ENCODE measurements around the gene SFXN3.

The SFXN3 gene

GRCh38 chr10:101060951-101061623, 30.1 kb downstream of the SFXN3 start:
- DNase-seq: peak; percentile 93

DNA sequence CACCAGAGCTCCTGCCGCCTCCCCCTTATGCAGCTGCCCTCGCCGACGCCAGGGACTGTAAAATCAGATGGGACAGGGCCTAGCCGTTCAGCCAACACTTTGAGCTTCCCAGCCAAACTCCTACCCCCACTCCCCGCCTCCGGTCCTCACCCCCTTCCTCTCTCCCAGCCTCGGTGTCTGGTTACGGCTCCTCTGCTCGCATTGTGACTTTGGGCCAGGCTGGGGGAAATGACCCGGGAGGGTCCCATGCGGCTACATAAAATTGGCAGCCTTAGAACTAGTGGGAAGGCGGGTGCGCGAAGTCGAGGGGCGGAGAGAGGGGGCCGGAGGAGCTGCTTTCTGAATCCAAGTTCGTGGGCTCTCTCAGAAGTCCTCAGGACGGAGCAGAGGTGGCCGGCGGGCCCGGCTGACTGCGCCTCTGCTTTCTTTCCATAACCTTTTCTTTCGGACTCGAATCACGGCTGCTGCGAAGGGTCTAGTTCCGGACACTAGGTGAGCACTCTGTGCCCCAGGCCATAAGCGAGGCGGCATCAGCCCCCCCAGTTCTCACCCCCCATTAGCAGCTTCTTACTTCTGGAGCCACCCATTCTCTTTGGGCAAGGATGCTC, 30.7 kb downstream of the SFXN3 start, which contains the start of gene KAZALD1:
KAZALD1 (plus strand) TSS at position 366 of the 608 bp plus-strand sequence. CDS start 604 bp downstream, outside the sequence.
- no peak for DNase-seq

GRCh38 chr10:101062232-101063049, 31.4 kb downstream of the SFXN3 start:
- DNase-seq: peak; percentile 71

DNA sequence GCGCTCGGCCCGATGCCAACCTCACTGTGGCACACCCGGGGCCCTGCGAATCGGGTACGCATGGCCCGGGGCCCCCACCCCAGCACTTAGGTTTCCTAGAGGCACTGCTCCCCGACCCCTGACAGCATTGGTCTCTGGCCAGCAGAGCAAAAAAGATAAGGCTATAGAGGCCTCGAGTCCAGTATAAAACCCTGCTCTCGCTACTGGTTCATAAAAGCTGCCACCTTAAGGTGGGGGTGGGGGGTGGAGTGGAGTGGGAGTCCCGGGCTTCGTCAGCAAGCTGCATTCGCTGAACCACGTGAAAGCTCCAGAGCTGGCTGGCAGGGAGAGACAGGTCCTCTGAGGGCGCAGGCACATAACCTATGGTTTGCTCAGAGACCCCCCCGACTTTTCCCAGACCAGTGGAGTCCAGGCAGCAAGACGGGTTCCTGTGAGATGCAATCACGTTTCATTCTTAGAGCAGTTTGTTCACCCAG, 32.1 kb downstream of the SFXN3 start:
- DNase-seq: no peak

GRCh38 chr10:101063548-101064414, 32.7 kb downstream of the SFXN3 start:
- DNase-seq: no peak

DNA sequence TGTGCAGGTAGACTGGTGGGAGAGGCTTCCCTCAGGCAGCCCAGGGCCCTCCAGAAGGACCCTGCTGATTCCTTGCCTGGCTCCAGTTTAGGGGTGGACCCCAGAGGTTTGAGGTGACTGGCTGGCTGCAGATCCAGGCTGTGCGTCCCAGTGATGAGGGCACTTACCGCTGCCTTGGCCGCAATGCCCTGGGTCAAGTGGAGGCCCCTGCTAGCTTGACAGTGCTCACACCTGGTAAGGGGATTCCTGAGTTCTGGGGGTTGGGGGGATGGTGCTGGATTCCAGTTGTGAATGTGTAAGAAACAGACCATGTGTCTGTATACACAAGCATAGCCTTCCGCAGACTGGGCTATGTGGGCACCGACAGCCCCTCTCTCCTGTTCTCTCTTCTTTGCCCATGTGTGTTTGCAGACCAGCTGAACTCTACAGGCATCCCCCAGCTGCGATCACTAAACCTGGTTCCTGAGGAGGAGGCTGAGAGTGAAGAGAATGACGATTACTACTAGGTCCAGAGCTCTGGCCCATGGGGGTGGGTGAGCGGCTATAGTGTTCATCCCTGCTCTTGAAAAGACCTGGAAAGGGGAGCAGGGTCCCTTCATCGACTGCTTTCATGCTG, 33.5 kb downstream of the SFXN3 start:
- DNase-seq: no peak

GRCh38 chr10:101065481-101066145, 34.6 kb downstream of the SFXN3 start:
- no peak for DNase-seq

GRCh38 chr10:101066146-101066895, 35.3 kb downstream of the SFXN3 start:
- peak; percentile 61 for DNase-seq

DNA sequence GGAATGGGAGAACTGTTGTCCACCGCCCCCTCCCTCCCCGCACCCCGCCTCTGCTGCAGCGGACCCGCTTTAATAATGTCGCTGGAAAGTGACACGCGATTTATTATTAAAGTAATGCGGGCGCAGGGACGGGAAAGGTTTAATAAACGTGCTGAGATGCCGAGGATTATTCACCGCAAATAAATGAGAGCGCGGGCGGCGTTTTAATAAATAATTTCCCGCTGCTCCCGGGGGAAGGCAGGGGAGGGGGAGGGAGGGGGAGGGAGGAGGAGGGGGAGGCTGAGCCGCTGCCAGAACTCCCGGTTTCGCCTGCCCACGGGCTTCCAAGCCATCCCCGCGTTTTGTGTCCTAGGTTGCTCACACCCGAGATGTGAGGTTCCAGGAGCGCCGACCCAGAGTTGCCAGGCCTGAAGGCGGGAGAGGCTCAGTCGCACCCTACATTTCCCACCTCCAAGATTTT, 35.9 kb downstream of the SFXN3 start:
- no peak for DNase-seq

DNA sequence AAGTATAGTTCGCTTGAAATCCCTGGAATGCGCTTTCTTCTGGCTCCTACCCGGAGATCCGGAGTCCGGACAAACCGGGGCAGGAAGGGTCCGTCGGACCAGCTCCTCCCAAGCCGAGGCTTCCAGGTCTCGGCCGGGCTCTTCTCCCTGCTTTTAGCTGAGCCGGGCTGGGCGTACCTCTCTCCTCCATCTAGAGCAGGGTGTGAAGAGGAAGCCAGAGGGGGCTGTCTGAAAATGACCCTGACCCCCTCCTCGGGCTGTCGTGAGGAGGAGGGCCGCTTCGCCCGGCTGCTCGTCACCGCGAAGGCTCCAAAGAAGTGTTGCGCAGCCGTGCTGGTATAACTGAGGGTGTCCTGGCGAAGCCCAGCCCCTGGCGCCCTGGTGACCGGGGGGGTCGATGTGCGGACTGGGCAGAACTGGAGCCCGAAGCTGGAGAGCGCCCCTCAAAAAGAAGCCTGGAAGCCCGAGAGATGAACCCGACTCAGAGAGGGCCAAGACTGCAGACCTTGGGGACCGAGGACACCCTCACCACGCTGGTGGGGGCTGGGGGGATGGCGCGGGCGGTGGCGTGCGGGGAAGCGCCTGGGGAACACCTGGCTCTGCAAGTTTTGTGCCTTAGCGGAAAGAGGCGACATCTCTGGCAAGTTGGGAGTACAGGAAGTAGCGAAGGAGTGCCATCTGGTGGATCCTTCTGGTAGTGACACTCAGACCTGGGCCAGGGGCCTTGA, 36.5 kb downstream of the SFXN3 start:
- DNase-seq: peak; percentile 86

DNA sequence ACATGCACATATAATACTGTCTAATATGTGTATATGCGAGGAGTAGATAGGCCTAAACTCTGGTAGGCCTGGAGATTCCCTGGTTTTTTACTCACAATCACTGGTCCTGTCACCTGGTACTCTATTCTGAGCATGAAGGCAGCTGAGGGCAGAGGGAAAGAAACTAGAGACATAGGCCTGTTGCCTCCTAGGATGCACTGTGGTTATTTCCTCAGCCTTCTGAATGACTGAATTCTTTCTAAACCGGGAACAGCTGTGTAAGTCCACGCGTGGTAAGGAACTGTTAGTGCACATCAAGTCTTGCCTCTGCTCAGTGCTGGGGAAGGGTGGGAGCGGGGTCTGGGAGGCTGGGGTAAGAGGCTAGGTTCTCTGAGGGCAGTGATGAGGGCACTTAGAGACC, 38.4 kb downstream of the SFXN3 start:
- DNase-seq: no peak

- no peak for DNase-seq
Measured at GRCh38 chr10:101070098-101070497, 39.1 kb downstream of the SFXN3 start.

GRCh38 chr10:101071267-101071884, 40.3 kb downstream of the SFXN3 start:
- peak; percentile 72 for DNase-seq

DNA sequence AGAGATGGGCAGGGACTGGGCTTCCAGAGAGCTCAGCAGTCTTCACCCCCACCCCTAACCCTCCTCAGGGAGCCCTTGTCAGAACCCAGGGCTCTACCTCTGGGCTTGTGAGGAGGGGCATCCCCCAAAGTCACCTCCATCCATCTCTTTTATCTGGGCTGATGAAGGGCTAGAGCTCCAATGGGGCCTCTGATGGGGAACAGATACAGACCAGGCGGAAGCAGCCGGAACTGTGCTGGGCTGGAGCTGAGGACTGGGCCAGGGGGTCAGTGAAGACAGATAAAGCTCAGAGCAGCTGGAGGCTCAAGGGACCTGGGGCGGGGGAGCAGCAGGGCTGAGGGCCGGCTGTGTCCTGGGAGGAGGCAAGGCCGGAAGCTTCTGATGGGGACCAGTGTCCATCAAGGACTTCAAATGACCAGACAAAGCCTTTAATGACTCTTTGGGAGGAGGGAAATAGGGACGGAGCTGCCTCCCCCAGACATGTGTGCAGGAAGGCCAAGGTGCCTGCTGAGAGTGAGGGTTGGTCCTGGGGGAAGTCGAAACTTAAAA, 40.9 kb downstream of the SFXN3 start:
- no peak for DNase-seq

DNA sequence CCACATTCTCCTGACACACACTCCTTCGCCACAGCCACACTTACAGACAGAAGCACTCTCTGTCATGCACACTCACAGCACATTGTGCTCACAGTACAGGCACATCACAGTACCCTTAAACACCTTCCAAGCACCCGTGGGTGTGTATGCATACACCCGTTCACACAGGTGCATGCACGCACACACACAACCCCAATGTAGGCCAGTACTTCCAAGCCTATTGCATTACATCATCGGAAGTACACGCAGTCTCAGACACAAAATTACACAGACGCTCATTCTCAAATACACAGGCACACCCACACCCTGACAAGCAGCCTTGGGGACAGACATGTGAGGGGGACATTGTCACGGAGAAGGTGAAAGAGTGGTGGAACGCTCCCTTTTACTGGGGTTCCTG, 41.9 kb downstream of the SFXN3 start:
- no peak for DNase-seq

GRCh38 chr10:101073631-101074030, 42.6 kb downstream of the SFXN3 start:
- DNase-seq: no peak

- DNase-seq: no peak
Measured at GRCh38 chr10:101075775-101076174, 44.7 kb downstream of the SFXN3 start.

- DNase-seq: no peak
Measured at GRCh38 chr10:101076630-101077029, 45.6 kb downstream of the SFXN3 start.

DNA sequence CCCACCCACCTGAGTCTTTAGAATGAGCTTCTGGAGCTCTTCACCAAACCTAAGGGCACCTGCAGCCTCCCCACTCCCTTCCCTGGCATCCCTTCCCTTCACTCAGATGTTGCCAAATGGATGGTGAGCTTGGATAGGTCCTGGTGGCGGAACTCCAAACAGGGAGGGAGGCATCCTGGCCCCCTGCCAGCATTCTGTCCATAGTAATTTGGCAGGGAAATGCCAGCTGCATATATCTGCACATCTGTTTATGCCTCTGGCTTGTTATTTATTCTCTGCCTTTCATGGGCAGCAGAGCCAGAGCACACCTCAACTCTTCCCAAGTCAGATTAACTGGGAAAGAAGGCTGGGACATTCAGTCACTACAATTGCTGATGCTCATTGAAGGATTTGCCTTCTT, 48.8 kb downstream of the SFXN3 start:
- no peak for DNase-seq

All from activated CD4-positive, alpha-beta T cell treated with anti-CD3 and anti-CD28 coated beads for 48 hours (primary cell).